ENCODE measurements around the gene GLO1. TPM values are rescaled to one million over a fixed set of nuclear protein-coding genes. Genes with fewer than 3 reads are reported as not detected.

Gene GLO1
- total RNA-seq, 1 experiment from 2014 or later: 155 TPM

DNA sequence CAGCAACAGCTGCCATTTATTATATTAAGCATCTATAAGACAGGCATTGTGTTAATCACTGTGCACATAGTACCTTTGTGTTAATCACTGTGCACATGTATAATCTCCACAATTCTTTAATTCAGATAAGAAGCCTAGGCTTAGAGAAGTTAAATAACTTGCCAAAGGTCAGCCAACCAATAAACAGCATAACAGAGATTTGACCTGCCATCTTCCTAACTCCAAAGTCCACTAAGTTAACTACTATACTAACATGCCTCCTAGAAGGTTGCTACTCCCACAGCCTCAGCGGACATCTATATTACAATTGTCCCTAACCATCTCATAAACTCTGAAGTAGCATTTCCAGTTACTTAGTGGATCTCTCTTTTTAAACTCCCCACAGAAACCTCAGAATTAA lies 66.9 kb downstream of the GLO1 start:
- Histone ChIP-seq H3K27me3 (replicated peaks; ENCODE audit: control insufficient read depth, insufficient read depth, low read length) (no peaks in the 10 kb centered on the region), H3K4me3 (ENCODE audit: low read depth, low read length) (no peak overlapping the region), H3K9me3 (no peaks in the 10 kb centered on the region), H3K4me1 (peaks cover 23% of the 10 kb centered on the region), H3K36me3 (ENCODE audit: control insufficient read depth, insufficient read depth, low read length) (no peaks in the 10 kb centered on the region)
- Mint-ChIP-seq H3K36me3 (ENCODE audit: insufficient read depth, unreplicated experiment) (peaks cover 8% of the 10 kb centered on the region), H3K4me3 (ENCODE audit: unreplicated experiment) (no peak overlapping the region), H3K27ac (ENCODE audit: unreplicated experiment) (peak overlapping the region; percentile 1), H3K27me3 (ENCODE audit: insufficient read depth, unreplicated experiment) (no peaks in the 10 kb centered on the region), H3K9me3 (ENCODE audit: unreplicated experiment) (no peaks in the 10 kb centered on the region), H3K4me1 (ENCODE audit: low read depth, unreplicated experiment) (peaks cover 36% of the 10 kb centered on the region)
- ChIA-PET POLR2A (no interaction called here), CTCF (no interaction called here)
- no TSS peak for BruUV-seq (replicated peaks)
- TF ChIP-seq, protein P1, sequence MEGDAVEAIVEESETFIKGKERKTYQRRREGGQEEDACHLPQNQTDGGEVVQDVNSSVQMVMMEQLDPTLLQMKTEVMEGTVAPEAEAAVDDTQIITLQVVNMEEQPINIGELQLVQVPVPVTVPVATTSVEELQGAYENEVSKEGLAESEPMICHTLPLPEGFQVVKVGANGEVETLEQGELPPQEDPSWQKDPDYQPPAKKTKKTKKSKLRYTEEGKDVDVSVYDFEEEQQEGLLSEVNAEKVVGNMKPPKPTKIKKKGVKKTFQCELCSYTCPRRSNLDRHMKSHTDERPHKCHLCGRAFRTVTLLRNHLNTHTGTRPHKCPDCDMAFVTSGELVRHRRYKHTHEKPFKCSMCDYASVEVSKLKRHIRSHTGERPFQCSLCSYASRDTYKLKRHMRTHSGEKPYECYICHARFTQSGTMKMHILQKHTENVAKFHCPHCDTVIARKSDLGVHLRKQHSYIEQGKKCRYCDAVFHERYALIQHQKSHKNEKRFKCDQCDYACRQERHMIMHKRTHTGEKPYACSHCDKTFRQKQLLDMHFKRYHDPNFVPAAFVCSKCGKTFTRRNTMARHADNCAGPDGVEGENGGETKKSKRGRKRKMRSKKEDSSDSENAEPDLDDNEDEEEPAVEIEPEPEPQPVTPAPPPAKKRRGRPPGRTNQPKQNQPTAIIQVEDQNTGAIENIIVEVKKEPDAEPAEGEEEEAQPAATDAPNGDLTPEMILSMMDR (IDR thresholded peaks at IDR 0.05; ENCODE audit: insufficient read depth in 1 of 2, low read depth in 1 of 2, low read length in 1 of 2, severe bottlenecking in 1 of 2, unreplicated experiment in 1 of 2): no peak
- DNase-seq: no peak
- intact Hi-C loops (cut with micrococcal nuclease; ENCODE audit: unreplicated experiment): no loop called here

- ChIA-PET POLR2A (no interaction called here), CTCF (no interaction called here)
- H3K27me3 Mint-ChIP-seq (ENCODE audit: insufficient read depth, unreplicated experiment): no peaks in the 10 kb centered on the region
- no peak for DNase-seq
- TF ChIP-seq, protein P1 (IDR thresholded peaks at IDR 0.05; ENCODE audit: insufficient read depth in 1 of 2, low read depth in 1 of 2, low read length in 1 of 2, severe bottlenecking in 1 of 2, unreplicated experiment in 1 of 2): no peak
- no peak overlapping the region for H3K4me3 ChIP-seq (ENCODE audit: low read depth, low read length)
- H3K36me3 Mint-ChIP-seq (ENCODE audit: insufficient read depth, unreplicated experiment): peaks cover 2% of the 10 kb centered on the region
- peaks cover 23% of the 10 kb centered on the region for H3K4me1 ChIP-seq
- no TSS peak for BruUV-seq (replicated peaks)
- no peaks in the 10 kb centered on the region for H3K36me3 ChIP-seq (ENCODE audit: control insufficient read depth, insufficient read depth, low read length)
- H3K27ac Mint-ChIP-seq (ENCODE audit: unreplicated experiment): no peak overlapping the region
- H3K4me3 Mint-ChIP-seq (ENCODE audit: unreplicated experiment): no peak overlapping the region
- no peaks in the 10 kb centered on the region for H3K9me3 Mint-ChIP-seq (ENCODE audit: unreplicated experiment)
- peaks cover 30% of the 10 kb centered on the region for H3K4me1 Mint-ChIP-seq (ENCODE audit: low read depth, unreplicated experiment)
- no peaks in the 10 kb centered on the region; the same call in 1 of the 2 replicates for H3K9me3 ChIP-seq
- H3K27me3 ChIP-seq (replicated peaks; ENCODE audit: control insufficient read depth, insufficient read depth, low read length): no peaks in the 10 kb centered on the region
- intact Hi-C loops (cut with micrococcal nuclease; ENCODE audit: unreplicated experiment): no loop called here
Measured at GRCh38 chr6:38634518-38634917, 68.4 kb downstream of the GLO1 start.

GRCh38 chr6:38632490-38632889 lies 70.5 kb downstream of the GLO1 start:
- intact Hi-C loops (cut with micrococcal nuclease; ENCODE audit: unreplicated experiment): no loop called here
- Mint-ChIP-seq H3K9me3 (ENCODE audit: unreplicated experiment) (no peaks in the 10 kb centered on the region), H3K27me3 (ENCODE audit: insufficient read depth, unreplicated experiment) (no peaks in the 10 kb centered on the region), H3K4me3 (ENCODE audit: unreplicated experiment) (no peak overlapping the region), H3K36me3 (ENCODE audit: insufficient read depth, unreplicated experiment) (no peaks in the 10 kb centered on the region), H3K4me1 (ENCODE audit: low read depth, unreplicated experiment) (peaks cover 17% of the 10 kb centered on the region), H3K27ac (ENCODE audit: unreplicated experiment) (no peak overlapping the region)
- TF ChIP-seq, protein P1 (IDR thresholded peaks at IDR 0.05; ENCODE audit: insufficient read depth in 1 of 2, low read depth in 1 of 2, low read length in 1 of 2, severe bottlenecking in 1 of 2, unreplicated experiment in 1 of 2): no peak
- Histone ChIP-seq H3K9me3 (no peaks in the 10 kb centered on the region; the same call in 1 of the 2 replicates), H3K4me1 (peaks cover 13% of the 10 kb centered on the region; the same call in 1 of the 2 replicates), H3K36me3 (ENCODE audit: control insufficient read depth, insufficient read depth, low read length) (no peaks in the 10 kb centered on the region), H3K4me3 (ENCODE audit: low read depth, low read length) (no peak overlapping the region), H3K27me3 (replicated peaks; ENCODE audit: control insufficient read depth, insufficient read depth, low read length) (no peaks in the 10 kb centered on the region)
- ChIA-PET CTCF (no interaction called here), POLR2A (no interaction called here)
- BruUV-seq (replicated peaks): no TSS peak
- DNase-seq: no peak

Measured in Caco-2 (cell line).